CD4-positive, alpha-beta T cell treated with Interleukin-4 for 1 hour (primary cell): ENCODE data around the gene RABGGTA.

ENCODE experiments used
- DNase-seq, 2 donors: peaks; one replicate each; pipeline ENCODE4 v3.0.0-alpha.2; 2020 to 2022

The RABGGTA gene

DNA sequence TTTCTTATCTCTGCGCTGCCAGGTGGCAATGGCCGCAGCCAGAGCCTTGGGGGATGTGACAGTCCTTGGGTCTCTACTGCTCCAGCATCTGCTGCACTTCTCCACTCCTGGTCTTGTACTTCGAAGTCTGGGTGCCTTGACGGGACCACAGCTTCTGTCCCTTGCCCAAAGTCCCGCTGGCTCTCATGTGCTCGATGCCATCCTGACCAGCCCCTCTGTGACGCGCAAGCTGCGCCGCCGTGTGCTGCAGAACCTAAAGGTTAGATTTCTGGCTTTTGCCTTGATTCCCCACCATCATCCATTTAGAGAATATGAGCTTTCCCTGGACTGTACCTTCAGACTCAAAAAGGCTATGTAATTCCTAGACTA is 32.6 kb upstream of the RABGGTA start:
- no peak for DNase-seq

DNA sequence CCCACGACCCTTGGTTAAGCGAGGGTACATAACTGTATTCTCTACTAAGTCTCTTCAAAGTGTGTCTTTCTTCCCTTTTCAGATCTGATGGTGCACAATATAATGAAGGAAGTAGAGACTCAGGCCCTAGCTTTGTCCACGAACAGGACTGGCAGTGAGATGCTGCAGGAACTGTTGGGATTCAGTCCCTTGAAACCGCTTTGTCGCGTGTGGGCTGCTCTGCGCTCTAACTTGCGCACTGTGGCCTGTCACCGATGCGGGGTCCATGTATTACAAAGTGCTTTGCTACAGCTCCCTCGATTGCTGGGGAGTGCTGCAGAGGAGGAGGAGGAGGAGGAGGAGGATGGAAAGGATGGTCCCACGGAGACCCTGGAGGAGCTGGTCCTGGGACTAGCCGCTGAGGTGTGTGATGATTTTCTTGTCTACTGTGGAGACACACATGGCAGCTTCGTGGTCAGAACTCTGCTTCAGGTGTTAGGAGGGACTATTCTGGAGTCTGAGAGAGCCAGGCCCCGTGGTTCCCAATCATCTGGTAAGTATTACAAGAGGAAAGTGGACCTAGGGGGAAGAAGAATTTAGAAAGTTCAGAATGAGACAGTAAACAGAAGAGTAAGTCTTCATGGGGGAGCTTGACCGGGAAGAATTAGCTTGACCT is 29.1 kb upstream of the RABGGTA start:
- DNase-seq, result no peak

- DNase-seq, result peak; percentile 89 to 92
Observed at GRCh38 chr14:24299255-24300191, 28.1 kb upstream of the RABGGTA start, which contains the start of the genes DHRS1 and NOP9. Gene DHRS1, minus strand, starts transcription at chr14:24299780. Its CDS starts 674 bp downstream, at chr14:24299106. Gene NOP9, plus strand, starts transcription at chr14:24299850. Its CDS starts 105 bp downstream, at chr14:24299955.

- no peak for DNase-seq
Observed at GRCh38 chr14:24298892-24299254, 27.5 kb upstream of the RABGGTA start.

DNA sequence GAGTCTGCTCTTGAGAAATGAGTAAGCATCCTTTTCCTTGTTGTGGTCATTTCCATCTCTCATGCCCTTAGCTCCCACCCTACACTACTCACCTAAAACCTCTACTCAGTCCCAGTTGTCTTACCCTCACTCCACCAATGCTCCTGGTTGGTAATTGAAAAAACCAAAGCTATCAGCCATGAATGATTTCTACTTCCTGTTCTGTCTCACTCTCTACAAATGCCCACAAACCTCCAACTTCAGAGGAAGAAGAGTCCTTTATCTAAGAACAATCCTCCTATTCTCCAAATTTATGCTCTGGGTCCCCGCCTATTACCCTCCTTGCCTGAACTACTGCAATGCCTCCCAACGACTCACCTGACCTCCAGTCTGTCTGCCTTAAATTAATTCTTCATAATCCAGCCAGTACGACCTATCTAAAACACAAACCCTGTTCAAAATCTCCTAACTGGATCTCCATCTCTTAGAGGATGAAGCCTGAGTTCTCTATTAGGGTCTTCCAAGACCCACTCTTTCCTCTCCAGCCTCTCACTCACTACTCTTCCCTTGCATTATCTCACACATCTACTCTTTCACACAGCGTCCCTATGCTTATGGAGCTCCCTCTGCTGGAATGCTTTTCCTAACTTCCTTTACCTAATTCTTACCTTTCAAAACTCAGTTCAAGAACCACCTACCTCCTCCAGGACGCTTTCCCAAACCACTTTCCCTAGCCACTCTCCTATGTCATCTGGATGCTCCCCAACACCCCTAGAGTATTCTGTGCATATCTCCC is 26.0 kb upstream of the RABGGTA start:
- DNase-seq, result no peak

DNA sequence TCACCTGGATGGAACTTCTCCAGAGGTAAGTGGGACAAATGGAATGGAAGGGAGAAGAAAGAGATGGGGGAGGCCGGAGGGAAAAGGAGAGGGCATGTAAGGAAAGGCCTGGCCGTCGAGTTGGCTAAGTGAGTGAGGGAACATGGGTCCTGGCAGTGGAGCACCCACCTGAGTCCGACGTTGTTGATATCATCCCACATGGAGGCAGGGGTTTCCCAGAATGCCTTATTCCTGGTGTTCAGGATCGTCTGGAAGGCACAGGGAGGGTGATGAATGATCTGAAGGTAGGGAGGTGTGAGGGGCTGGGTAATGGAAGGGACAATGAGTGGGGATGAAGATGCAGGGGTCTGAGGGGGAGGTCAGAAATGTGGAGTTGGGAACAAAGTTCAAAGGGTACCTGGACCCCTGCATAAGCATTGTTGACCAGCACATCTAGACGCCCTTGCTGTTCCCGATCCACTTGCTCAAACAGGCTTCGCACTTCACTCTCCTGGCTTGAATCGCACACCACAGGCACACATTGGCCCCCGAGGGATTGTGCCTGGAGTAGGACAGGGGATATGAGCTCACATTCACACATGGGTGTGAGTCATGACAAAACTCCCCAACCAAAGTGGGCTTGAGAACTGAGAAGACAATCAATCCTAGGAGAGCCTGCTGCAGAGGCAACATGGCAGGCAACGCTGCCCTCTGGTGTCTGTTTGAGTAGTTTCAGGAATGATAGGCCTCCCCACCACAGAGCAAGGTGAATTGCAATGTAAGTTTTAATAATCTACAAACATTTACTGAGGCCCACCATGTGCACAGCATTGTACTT is 25.2 kb upstream of the RABGGTA start:
- peak; percentile 81 to 83 for DNase-seq

GRCh38 chr14:24293525-24293924 is 22.1 kb upstream of the RABGGTA start:
- no peak for DNase-seq

DNA sequence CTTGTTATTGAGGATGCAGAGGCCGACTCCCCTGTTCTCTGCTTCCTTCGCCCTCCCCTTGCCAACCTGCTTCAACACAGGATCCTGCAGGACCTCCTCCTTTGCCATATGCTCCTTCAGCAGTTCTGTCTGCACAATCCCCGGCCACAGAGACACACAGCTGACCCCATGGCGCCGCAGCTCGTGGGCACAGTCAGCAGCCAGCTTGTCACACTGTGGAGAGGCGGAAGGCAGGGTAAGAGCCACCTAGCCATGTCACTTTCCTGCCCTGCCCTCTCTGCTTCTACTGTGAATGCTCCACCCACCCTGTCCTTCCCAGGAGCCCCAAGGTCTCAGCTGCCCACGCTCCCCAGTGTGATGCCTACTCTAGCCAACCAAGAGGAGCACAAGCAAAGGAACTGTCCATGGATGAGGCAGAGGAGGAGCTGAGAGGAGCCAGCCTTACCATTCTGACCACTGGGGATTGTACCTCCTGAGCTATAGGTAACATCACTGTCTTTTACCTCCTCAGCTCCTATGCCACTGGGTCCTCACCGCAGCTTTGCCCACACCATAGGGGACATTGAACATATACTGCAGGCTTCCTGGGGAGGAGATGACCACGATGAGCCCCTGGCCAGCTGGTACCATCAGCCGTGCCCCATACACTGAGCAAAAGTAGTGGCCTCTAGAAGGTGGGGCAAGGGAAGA is 20.9 kb upstream of the RABGGTA start:
- no peak for DNase-seq

DNA sequence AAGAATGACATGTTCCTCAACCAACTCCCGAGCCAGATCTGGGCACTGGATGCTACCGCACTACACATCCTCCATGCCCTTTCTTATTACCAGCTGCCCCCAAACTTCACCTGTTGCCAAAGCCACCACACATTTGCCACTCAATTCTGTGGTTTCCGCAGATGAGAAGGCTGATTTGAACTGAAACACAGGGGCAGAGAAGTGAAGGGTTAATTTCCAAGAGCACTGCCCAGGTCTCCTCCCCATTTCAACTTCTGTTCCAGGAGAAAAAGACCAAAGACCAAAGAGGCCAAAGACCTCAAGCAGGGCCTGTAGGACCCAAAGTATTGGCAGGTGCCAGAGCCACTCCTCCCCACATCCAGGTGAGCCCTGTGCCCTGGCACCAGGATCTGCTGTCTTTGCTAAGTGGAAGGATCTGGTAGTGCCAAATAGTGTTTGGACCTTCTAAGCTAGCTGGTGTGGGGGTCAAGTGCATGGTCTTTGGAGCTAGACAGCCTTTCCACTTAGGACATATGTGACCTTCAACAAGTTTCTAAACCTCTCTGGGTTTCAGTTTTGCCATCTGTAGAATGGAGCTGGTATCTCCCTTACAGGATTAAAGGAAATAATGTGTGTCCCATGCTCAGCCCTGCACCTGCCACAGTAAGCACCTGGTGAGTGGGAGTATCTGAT is 20.2 kb upstream of the RABGGTA start:
- no peak for DNase-seq

DNA sequence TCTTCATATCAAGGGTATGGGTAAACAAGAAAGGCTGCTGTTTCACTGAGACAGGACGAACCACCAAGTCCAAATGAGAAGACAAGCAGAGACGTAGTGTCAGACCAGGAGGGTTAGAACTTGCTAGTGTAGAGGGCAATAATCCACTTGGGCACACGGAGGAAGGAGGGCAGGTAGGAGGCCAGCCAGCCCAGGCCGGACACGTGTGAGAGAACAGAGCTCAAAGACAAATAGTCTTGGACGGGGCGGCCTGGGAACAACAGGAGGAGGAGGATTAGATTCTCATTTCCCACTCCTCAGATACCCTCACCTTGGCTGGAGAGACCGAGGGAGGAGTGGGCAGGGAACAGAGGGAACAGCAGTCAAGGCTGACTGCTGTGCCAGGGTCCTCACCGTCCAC is 19.3 kb upstream of the RABGGTA start:
- no peak for DNase-seq

GRCh38 chr14:24289649-24290280 is 18.4 kb upstream of the RABGGTA start:
- no peak for DNase-seq

DNA sequence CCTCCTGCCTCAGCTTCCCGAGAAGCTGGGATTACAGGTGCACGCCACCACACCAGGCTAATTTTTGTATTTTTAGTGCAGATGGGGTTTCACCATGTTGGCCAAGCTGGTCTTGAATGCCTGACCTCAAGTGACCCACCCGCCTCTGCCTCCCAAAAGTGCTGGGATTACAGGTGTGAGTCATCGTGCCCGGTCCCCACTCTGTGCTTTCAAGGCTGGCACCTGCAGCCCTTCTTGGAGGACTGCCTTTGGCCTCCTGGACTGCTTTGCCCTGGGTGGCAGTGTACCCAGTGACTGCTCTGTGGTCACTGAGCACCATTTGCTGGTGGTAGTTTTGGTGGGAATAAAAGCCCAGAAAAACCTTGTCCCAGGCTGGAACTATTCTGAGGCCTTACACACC is 15.6 kb upstream of the RABGGTA start:
- no peak for DNase-seq

GRCh38 chr14:24285351-24285750 is 14.0 kb upstream of the RABGGTA start:
- DNase-seq, result no peak

DNA sequence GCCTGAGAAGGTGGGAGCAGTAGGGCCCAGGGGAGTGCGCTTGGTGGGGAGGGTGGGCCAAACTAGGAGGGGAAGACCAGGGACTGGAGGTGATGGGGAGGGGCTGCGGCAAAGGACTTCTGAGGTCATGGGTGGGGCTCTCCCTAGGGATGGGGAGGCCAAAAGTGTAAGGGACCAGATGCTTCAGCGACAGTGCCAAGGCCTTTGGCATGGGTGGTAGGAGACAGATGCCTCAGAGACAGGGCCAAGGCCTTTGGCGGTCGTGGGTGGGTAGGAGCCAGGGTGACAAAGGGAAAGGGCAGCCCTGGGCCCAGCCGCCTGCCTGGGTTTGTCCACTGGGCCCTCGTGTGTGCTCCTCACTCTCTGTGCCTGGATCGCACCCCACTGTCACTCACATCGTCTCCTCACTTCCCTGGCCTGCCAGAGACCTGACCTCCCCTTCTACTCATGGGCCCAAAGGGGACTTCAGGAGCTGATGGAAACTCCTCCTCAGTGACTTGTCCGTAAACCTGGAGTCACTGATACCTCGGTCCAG is 13.2 kb upstream of the RABGGTA start:
- no peak for DNase-seq

GRCh38 chr14:24283796-24284460 is 12.5 kb upstream of the RABGGTA start:
- no peak for DNase-seq

GRCh38 chr14:24282736-24283135 is 11.3 kb upstream of the RABGGTA start:
- no peak for DNase-seq

DNA sequence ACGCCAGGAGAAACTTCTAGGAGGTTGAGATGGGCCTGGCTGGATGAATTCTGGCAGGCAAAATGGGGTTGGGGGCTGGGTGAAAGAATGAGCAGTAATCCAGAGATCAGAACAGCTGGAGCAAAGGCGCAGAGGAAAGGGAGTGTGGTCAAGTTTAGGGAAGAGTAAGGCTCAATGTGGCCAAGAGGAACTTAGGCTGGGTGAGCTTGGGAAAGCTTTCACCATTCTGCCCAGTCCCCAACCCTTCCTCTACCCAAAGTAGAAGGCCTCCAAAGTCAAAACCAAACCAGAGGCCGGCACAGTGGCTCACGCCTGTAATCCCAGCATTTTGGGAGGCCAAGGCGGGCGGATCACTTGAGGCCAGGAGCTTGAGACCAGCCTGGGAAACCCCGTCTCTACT is 10.2 kb upstream of the RABGGTA start:
- DNase-seq, result no peak

DNA sequence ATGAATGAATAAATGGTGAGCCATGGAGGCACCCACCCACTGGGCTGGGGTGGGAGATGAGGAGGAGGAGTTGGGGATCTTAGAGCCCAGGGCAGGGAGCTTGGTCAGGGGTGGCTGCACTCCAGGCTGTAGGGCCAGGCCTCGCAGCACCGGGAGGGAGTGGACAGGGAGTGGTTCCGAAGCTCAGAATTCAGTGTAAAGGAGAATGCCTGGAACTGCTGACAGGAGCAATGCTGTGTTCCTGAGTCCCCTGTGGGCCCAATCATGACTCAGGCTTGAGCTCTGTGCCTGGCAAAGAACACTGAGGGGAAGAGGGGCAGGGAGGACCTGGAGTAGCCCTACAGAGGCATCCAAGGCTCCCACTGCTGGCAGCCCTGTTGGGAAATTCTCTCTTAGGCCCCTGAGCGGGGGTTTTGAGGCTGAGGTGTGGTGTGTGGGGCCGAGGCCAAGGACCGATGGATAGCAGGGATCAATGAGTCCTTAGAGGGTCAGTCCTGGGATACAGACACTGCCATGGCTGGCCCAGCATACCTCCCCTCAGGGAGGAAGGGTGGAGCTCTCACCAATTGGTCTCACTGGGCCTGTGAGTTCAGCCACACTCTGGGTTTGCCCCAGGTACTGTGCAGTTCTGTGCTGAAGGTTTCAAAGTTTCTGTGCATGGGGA is 9.5 kb upstream of the RABGGTA start:
- DNase-seq, result no peak
